H9 (cell line): ENCODE measurements around the gene ZMIZ1. TPM values are rescaled to one million over a fixed set of nuclear protein-coding genes. Genes with fewer than 3 reads are reported as not detected.

Experiments
- DNase-seq: peaks from one replicate; pipeline ENCODE4 v3.0.0-alpha.2; 2017
- H2AFZ ChIP-seq: one replicate; pipeline ENCODE4 v1.6.1; 2013; ENCODE audit warnings: mild to moderate bottlenecking, low read length, control low read depth, moderate library complexity
- H2AK5ac ChIP-seq: 2 replicates; pipeline ENCODE4 v1.6.1; 2013; ENCODE audit warnings: low read length, control low read depth, mixed read lengths; ENCODE audit not compliant: insufficient read length
- H2BK120ac ChIP-seq: one replicate; pipeline ENCODE4 v1.6.1; 2013; ENCODE audit warnings: low read depth, mild to moderate bottlenecking, low read length, control low read depth, inconsistent platforms; ENCODE audit not compliant: poor library complexity, severe bottlenecking
- H2BK12ac ChIP-seq: 2 replicates; pipeline ENCODE4 v1.6.1; 2013; ENCODE audit warnings: low read length, control low read depth, mixed read lengths, low read depth; ENCODE audit not compliant: insufficient read length
- H2BK15ac ChIP-seq: 2 replicates; pipeline ENCODE4 v1.6.1; 2013; ENCODE audit warnings: low read depth, low read length, control low read depth
- H2BK20ac ChIP-seq: one replicate; pipeline ENCODE4 v1.6.1; 2013; ENCODE audit warnings: low read depth, mild to moderate bottlenecking, low read length, control low read depth, inconsistent platforms; ENCODE audit not compliant: poor library complexity, severe bottlenecking
- H2BK5ac ChIP-seq: 2 replicates; pipeline ENCODE4 v1.6.1; 2013; ENCODE audit warnings: low read length, control low read depth, mixed read lengths; ENCODE audit not compliant: insufficient read length
- H3K14ac ChIP-seq: 2 replicates; pipeline ENCODE4 v1.6.1; 2013; ENCODE audit warnings: low read length, control low read depth; ENCODE audit not compliant: insufficient read depth
- H3K18ac ChIP-seq: 2 replicates; pipeline ENCODE4 v1.6.1; 2013; ENCODE audit warnings: low read depth, mild to moderate bottlenecking, mixed read lengths, low read length, control low read depth; ENCODE audit not compliant: insufficient read length
- H3K23ac ChIP-seq: 2 replicates; pipeline ENCODE4 v1.6.1; 2013; ENCODE audit warnings: low read length, control low read depth, mixed read lengths, low read depth; ENCODE audit not compliant: insufficient read length
- H3K23me2 ChIP-seq: 2 replicates; pipeline ENCODE4 v1.6.1; 2013; ENCODE audit warnings: low read depth, mild to moderate bottlenecking, mixed read lengths, low read length, control low read depth; ENCODE audit not compliant: insufficient read length, poor library complexity, severe bottlenecking
- H3K27ac ChIP-seq: 2 replicates; pipeline ENCODE4 v1.5.1; 2013; ENCODE audit warnings: low read length, control low read depth, mixed read lengths, low read depth; ENCODE audit not compliant: insufficient read length
- H3K27me3 ChIP-seq: 2 replicates; pipeline ENCODE4 v1.6.1; 2013; ENCODE audit warnings: low read length, control low read depth, inconsistent platforms; ENCODE audit not compliant: insufficient read depth
- H3K4ac ChIP-seq: 2 replicates; pipeline ENCODE4 v1.6.1; 2013; ENCODE audit warnings: low read depth, mild to moderate bottlenecking, control low read depth, inconsistent platforms, low read length, moderate library complexity
- H3K4me1 ChIP-seq: 2 replicates; pipeline ENCODE4 v1.6.1; 2013; ENCODE audit warnings: low read length, control low read depth, inconsistent platforms; ENCODE audit not compliant: insufficient read depth
- H3K4me2 ChIP-seq: 2 replicates; pipeline ENCODE4 v1.6.1; 2013; ENCODE audit warnings: low read length, control low read depth, mixed read lengths; ENCODE audit not compliant: insufficient read length, insufficient read depth
- H3K56ac ChIP-seq: 2 replicates; pipeline ENCODE4 v1.6.1; 2013; ENCODE audit warnings: low read depth, mild to moderate bottlenecking, mixed read lengths, low read length, control low read depth; ENCODE audit not compliant: insufficient read length
- H3K79me1 ChIP-seq: 2 replicates; pipeline ENCODE4 v1.6.1; 2013; ENCODE audit warnings: low read depth, mild to moderate bottlenecking, moderate library complexity, low read length, control low read depth, inconsistent platforms; ENCODE audit not compliant: insufficient read depth, poor library complexity, severe bottlenecking
- H3K79me2 ChIP-seq: 2 replicates; pipeline ENCODE4 v1.6.1; 2013; ENCODE audit warnings: low read length, control low read depth, inconsistent platforms; ENCODE audit not compliant: insufficient read depth
- H3K9ac ChIP-seq: 2 replicates; pipeline ENCODE4 v1.6.1; 2013; ENCODE audit warnings: low read length, control low read depth, mixed read lengths; ENCODE audit not compliant: insufficient read length; ENCODE audit errors: extremely low read depth
- H3K9me3 ChIP-seq: one replicate; pipeline ENCODE4 v1.6.1; 2013; ENCODE audit warnings: low read depth, low read length, inconsistent platforms; ENCODE audit not compliant: control insufficient read depth
- H3T11ph ChIP-seq: one replicate; pipeline ENCODE4 v1.6.1; 2013; ENCODE audit warnings: mild to moderate bottlenecking, low read length, control low read depth, inconsistent platforms
- H4K20me1 ChIP-seq: one replicate; pipeline ENCODE4 v1.6.1; 2013; ENCODE audit not compliant: control insufficient read depth, insufficient read length, insufficient read depth
- H4K5ac ChIP-seq: 2 replicates; pipeline ENCODE4 v1.6.1; 2013; ENCODE audit warnings: low read depth, mild to moderate bottlenecking, mixed read lengths, low read length, control low read depth; ENCODE audit not compliant: insufficient read length
- H4K8ac ChIP-seq: replicated peaks from 2 replicates; pipeline ENCODE4 v1.6.1; 2013; ENCODE audit warnings: low read length, control low read depth, mixed read lengths, low read depth; ENCODE audit not compliant: insufficient read length
- H4K91ac ChIP-seq: 2 replicates; pipeline ENCODE4 v1.6.1; 2013; ENCODE audit warnings: low read depth, mild to moderate bottlenecking, moderate library complexity, mixed read lengths, low read length, control low read depth; ENCODE audit not compliant: insufficient read length
- H3K27ac Mint-ChIP-seq, 3 experiments: 2 replicates in 2 of 3; 3 replicates in 1 of 3; pipeline ENCODE4 v1.8.0; 2020 to 2021; ENCODE audit warnings: mixed read lengths in 3 of 3, mild to moderate bottlenecking in 1 of 3, moderate library complexity in 1 of 3
- H3K27me3 Mint-ChIP-seq: 2 replicates; pipeline ENCODE4 v1.8.0; 2021; ENCODE audit warnings: low read depth, mild to moderate bottlenecking, moderate library complexity, mixed read lengths
- H3K36me3 Mint-ChIP-seq, 3 experiments: 2 replicates in 2 of 3; 3 replicates in 1 of 3; pipeline ENCODE4 v1.8.0; 2020 to 2021; ENCODE audit warnings: low read depth in 3 of 3, mixed read lengths in 3 of 3; ENCODE audit not compliant: insufficient read depth in 1 of 3
- H3K4me1 Mint-ChIP-seq, 2 experiments: 2 replicates each; pipeline ENCODE4 v1.8.0; 2020; ENCODE audit warnings: mixed read lengths in 2 of 2
- H3K4me3 Mint-ChIP-seq, 2 experiments: 2 replicates in 1 of 2; 3 replicates in 1 of 2; pipeline ENCODE4 v1.8.0; 2020 to 2021; ENCODE audit warnings: mild to moderate bottlenecking in 2 of 2, mixed read lengths in 2 of 2, moderate library complexity in 1 of 2
- H3K9me3 Mint-ChIP-seq, 2 experiments: 2 replicates in 1 of 2; 3 replicates in 1 of 2; pipeline ENCODE4 v1.8.0; 2020; ENCODE audit warnings: mild to moderate bottlenecking in 2 of 2, mixed read lengths in 2 of 2, moderate library complexity in 1 of 2
- WGBS: extraction: QIAGEN DNeasy Blood & Tissue Kit; methylation state at CpG from one replicate; pipeline ENCODE4 v1.1.7; 2013; ENCODE audit warnings: missing lambda C conversion rate, low lambda C conversion rate, mixed read lengths; ENCODE audit not compliant: insufficient read length; ENCODE audit errors: extremely low coverage; 5-methylcytosine and 5-hydroxymethylcytosine counted together
- total RNA-seq: library from RNA; stranded (reverse); gene quantifications from 2 replicates; pipeline ENCODE4 v1.2.1, GENCODE V29; 2021
- TF ChIP-seq, protein P1 (sequence below): fragments of 200-600 bp; sonication (generic); conservative IDR thresholded peaks from 3 replicates; pipeline ENCODE4 v1.8.0; 2021; ENCODE audit warnings: antibody characterized with exemption, mild to moderate bottlenecking

The ZMIZ1 gene
- total RNA-seq, 1 experiment from 2014 or later = 36.9 TPM

DNA sequence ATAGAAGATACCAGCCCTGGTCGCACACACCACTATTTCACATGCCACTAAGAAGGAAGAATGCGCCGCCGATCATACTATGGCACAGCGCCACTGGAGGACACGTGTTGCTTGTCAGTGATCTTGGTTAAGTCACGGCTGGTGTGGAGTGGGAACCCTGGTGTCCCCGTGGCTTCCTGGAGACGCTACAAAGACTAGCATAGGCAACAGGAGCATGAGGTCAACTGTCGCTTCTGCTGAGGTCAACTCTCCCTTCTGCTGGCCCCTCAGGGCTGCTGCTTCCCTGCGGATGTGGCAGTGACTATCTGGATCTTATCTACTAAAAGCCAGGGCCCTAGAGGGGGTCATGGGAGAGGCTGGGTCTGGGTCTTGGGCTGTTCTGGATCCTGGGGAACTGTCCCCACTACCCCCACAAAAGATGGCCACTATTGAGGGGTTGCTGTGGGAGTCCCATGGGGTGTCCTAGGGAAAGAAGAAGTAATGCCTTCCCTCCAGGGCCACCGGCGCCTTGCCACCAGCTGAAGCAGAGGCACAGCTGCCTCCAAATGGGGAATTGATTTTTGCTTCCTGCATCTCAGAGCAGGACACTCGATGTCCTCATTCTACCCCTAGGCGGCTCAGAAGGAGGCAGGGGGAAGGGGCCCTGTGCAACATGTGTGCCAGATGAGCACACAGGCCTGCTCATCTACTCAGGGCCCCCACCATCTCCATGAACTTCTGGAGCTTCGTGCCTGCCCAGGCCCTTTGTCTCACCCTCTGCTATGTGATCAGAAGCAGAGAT lies 201.9 kb downstream of the ZMIZ1 start:
- H3K4ac ChIP-seq = no peak overlapping the region
- H3K56ac ChIP-seq = no peak overlapping the region
- H3K4me1 Mint-ChIP-seq = peaks cover 4 to 24% of the 10 kb centered on the region in 2 experiments
- no peak overlapping the region for H3K27ac ChIP-seq
- no peaks in the 10 kb centered on the region for H3K79me2 ChIP-seq
- no peaks in the 10 kb centered on the region for H3K23me2 ChIP-seq
- no peaks in the 10 kb centered on the region for H3K79me1 ChIP-seq
- no peaks in the 10 kb centered on the region for H3K9me3 Mint-ChIP-seq
- H2BK12ac ChIP-seq = no peak overlapping the region
- H3K36me3 Mint-ChIP-seq = peaks cover 0 to 5% (median 5%) of the 10 kb centered on the region in 3 experiments; a peak in 5 of 7 replicates
- no peak overlapping the region for H2BK20ac ChIP-seq
- H3K23ac ChIP-seq = no peak overlapping the region
- H4K20me1 ChIP-seq = no peaks in the 10 kb centered on the region
- no peak overlapping the region for H2BK120ac ChIP-seq
- H3K4me2 ChIP-seq = no peak overlapping the region
- no peak overlapping the region for H3K9ac ChIP-seq
- no peak for DNase-seq
- H3K9me3 ChIP-seq = no peaks in the 10 kb centered on the region
- H2BK15ac ChIP-seq = no peak overlapping the region
- H4K8ac ChIP-seq = no peak overlapping the region
- H3K27ac Mint-ChIP-seq = peak overlapping the region in 1 of 3 experiments; percentile 27; a peak in 2 of 7 replicates
- no peak overlapping the region for H3K18ac ChIP-seq
- H3K27me3 Mint-ChIP-seq = no peaks in the 10 kb centered on the region
- TF ChIP-seq, protein P1, sequence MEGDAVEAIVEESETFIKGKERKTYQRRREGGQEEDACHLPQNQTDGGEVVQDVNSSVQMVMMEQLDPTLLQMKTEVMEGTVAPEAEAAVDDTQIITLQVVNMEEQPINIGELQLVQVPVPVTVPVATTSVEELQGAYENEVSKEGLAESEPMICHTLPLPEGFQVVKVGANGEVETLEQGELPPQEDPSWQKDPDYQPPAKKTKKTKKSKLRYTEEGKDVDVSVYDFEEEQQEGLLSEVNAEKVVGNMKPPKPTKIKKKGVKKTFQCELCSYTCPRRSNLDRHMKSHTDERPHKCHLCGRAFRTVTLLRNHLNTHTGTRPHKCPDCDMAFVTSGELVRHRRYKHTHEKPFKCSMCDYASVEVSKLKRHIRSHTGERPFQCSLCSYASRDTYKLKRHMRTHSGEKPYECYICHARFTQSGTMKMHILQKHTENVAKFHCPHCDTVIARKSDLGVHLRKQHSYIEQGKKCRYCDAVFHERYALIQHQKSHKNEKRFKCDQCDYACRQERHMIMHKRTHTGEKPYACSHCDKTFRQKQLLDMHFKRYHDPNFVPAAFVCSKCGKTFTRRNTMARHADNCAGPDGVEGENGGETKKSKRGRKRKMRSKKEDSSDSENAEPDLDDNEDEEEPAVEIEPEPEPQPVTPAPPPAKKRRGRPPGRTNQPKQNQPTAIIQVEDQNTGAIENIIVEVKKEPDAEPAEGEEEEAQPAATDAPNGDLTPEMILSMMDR = no peak
- no CpG with 5 or more reads among the region's 16 CpGs for WGBS
- H2BK5ac ChIP-seq = no peak overlapping the region
- H3K14ac ChIP-seq = no peak overlapping the region; the same call in 1 of the 2 replicates
- H3T11ph ChIP-seq = no peak overlapping the region
- H3K4me1 ChIP-seq = no peaks in the 10 kb centered on the region; the same call in 1 of the 2 replicates
- H4K5ac ChIP-seq = no peak overlapping the region
- H3K4me3 Mint-ChIP-seq = no peak overlapping the region
- H3K27me3 ChIP-seq = no peaks in the 10 kb centered on the region
- no peak overlapping the region for H2AFZ ChIP-seq
- H2AK5ac ChIP-seq = no peak overlapping the region
- no peak overlapping the region for H4K91ac ChIP-seq
